Measurements from ENCODE around the gene ZBTB4. TPM values are rescaled to one million over a fixed set of nuclear protein-coding genes. Genes with fewer than 3 reads are reported as not detected.

ZBTB4 gene
- total RNA-seq, 1 donor from 2014 or later, result 84.7 TPM

DNA sequence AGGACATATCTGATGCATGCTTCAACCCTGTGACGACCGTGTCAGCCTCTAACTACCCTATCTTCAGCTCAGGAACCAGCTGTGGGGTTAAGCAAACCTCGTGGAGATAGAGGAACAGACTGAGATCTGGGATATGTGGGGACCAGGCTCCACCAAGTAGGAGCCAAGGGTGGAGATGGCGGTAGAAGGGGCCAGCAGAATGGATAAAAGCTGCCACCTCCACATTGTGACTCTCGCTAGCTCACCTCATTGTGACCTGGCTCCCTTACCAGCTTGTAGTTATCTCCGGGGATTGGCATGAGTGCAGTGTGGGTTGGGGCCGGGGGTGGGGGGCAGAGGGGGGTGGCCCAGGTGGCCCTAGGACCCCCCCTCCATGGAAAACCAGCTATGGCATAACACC is 54.1 kb downstream of the ZBTB4 start, which contains the start of gene SPEM2:
Gene SPEM2, plus strand, starts transcription at position 301 of the 400 bp plus-strand sequence. Its CDS starts 73 bp downstream, at position 374.
- Histone ChIP-seq H3K4me3 (no peak within 1 kb of the TSS), H3K27ac (no peak within 1 kb of the TSS), H3K4me1 (no peaks in the 10 kb centered on the region), H3K36me3 (no peaks in the 10 kb centered on the region), H3K9me3 (no peaks in the 10 kb centered on the region), H3K27me3 (no peaks in the 10 kb centered on the region)
- intact Hi-C loops (cut with DNase I), result no loop called here
- ATAC-seq, result no peak
- TF ChIP-seq, protein P1, sequence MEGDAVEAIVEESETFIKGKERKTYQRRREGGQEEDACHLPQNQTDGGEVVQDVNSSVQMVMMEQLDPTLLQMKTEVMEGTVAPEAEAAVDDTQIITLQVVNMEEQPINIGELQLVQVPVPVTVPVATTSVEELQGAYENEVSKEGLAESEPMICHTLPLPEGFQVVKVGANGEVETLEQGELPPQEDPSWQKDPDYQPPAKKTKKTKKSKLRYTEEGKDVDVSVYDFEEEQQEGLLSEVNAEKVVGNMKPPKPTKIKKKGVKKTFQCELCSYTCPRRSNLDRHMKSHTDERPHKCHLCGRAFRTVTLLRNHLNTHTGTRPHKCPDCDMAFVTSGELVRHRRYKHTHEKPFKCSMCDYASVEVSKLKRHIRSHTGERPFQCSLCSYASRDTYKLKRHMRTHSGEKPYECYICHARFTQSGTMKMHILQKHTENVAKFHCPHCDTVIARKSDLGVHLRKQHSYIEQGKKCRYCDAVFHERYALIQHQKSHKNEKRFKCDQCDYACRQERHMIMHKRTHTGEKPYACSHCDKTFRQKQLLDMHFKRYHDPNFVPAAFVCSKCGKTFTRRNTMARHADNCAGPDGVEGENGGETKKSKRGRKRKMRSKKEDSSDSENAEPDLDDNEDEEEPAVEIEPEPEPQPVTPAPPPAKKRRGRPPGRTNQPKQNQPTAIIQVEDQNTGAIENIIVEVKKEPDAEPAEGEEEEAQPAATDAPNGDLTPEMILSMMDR (IDR thresholded peaks at IDR 0.05), result no peak
- no peak for DNase-seq

DNA sequence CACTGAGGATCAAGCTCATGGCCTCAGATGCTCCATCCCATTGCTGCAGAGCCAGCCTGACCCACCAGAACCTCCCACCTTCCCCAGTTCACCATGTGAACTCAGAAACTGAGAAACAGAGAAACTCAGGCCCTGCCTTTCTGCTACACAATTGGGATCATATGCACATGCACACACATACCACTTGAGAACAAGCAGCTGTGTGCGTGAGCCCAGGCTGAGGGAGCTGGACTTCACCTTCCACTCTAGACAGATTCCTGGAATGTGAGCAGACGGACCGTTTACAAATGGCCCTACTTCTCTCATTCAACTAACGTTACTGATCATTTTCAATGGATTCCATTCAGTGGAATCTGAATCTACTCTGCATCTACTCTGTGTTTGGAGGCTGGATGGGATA is 55.8 kb downstream of the ZBTB4 start:
- Histone ChIP-seq H3K27me3 (no peaks in the 10 kb centered on the region), H3K4me3 (no peak overlapping the region), H3K4me1 (no peaks in the 10 kb centered on the region), H3K9me3 (no peaks in the 10 kb centered on the region), H3K36me3 (no peaks in the 10 kb centered on the region), H3K27ac (no peak overlapping the region)
- intact Hi-C loops (cut with DNase I), result no loop called here
- TF ChIP-seq, protein P1 (IDR thresholded peaks at IDR 0.05), result no peak
- DNase-seq (no peak), ATAC-seq (no peak)

DNA sequence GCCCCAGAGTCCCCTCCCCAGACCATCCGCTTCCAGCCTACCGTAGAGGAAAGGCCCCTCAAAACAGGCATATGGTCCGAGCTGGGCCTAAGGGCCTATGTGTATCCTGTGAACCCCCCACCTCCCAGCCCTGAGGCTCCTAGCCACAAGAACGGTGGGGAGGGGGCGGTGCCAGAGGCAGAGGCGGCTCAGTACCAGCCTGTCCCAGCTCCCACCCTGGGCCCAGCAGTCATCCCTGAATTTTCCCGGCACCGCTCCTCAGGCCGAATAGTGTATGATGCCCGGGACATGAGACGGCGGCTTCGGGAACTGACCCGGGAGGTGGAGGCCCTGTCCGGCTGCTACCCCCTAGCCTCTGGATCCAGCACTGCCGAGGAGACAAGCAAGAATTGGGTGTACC is 58.2 kb downstream of the ZBTB4 start:
- DNase-seq (no peak), ATAC-seq (no peak)
- no peaks in the 10 kb centered on the region for H3K27me3 ChIP-seq
- H3K4me1 ChIP-seq, result no peaks in the 10 kb centered on the region
- no peaks in the 10 kb centered on the region for H3K36me3 ChIP-seq
- no peak overlapping the region for H3K27ac ChIP-seq
- H3K4me3 ChIP-seq, result no peak overlapping the region
- intact Hi-C loops (cut with DNase I), result no loop called here
- H3K9me3 ChIP-seq, result no peaks in the 10 kb centered on the region
- TF ChIP-seq, protein P1 (IDR thresholded peaks at IDR 0.05), result no peak

DNA sequence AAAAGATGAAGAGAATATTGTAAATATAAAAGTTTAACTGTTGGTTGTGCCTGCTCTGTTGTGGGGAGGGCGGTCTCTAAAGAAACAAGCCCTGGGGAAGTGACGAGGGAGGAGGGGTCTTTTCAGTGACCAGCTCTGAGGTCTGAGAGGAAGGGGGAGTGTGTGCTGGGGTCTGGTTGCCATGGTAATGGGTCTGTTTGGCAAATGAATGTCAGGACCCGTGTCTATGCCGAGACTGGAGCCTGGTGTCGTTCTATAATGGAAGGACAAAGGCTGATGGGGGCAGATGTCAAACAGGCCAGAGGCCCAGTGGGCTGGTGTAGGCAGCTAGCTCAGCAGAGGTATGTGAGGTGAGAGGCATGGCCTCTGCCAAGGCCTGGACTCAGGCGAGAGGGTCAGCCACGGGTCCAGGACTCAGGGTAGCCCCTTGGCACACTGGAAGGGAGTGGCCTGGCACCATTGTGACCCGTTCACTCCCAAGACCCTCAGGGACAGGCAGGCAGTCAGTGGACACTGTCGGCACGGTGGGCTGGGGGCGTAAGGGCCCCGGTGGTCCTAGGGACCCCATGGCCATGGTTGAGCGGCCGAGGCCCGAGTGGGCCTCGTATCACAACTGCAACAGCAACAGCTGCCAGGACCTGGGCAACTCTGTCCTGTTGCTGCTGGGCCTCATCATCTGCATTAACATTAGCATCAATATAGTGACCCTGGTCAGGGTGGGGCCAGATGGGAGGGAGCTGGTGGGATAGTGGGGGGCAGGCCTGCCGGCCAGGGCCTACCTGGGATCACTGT is 59.4 kb downstream of the ZBTB4 start, which contains the start of gene SPEM1:
Gene SPEM1, plus strand, starts transcription at position 506 of the 792 bp plus-strand sequence. Its CDS starts 61 bp downstream, at position 567.
- intact Hi-C loops (cut with DNase I), result no loop called here
- Histone ChIP-seq H3K36me3 (no peaks in the 10 kb centered on the region), H3K27me3 (no peaks in the 10 kb centered on the region), H3K4me3 (no peak within 1 kb of the TSS), H3K4me1 (no peaks in the 10 kb centered on the region), H3K9me3 (no peaks in the 10 kb centered on the region), H3K27ac (no peak within 1 kb of the TSS)
- DNase-seq, result no peak
- no peak for ATAC-seq
- TF ChIP-seq, protein P1 (IDR thresholded peaks at IDR 0.05), result no peak

DNA sequence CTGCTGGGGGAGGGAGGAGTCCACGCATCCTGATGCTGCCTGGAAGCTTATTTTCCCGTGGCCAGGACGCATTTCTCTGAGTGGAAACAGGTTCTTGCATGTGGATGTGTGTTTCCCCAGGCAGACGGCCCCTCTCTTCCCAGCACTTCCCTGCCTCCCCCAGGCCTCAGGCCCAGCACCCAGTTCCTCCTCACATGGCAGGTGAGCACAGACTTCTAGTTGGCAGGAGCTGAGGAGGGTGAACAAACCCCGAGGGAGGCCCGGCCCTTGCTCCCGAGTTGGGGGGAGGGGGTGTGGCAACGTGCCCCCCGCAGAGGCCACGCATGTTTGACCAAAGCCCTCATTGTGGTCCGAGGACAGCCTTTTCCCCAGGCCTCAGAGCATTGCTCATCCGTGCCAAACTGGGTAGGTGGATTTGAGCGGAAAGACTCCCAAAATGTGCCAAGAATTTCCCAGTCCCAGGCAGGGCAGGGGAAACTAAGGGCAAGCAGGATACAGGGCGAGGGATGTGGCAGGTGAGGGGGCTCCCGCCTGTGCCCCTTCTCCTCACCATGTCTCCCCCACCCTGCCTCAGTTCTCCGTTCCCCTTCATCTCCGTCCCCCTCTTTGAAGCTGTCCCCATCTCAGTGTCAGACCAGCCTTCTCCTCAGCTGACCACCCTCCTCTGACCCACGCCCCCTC is 60.8 kb downstream of the ZBTB4 start:
- intact Hi-C loops (cut with DNase I), result no loop called here

More for the DNA sequence above, 60.8 kb downstream of the ZBTB4 start:
- Histone ChIP-seq H3K27me3 (no peaks in the 10 kb centered on the region), H3K4me1 (no peaks in the 10 kb centered on the region), H3K4me3 (no peak overlapping the region), H3K36me3 (no peaks in the 10 kb centered on the region), H3K27ac (no peak overlapping the region), H3K9me3 (no peaks in the 10 kb centered on the region)
- ATAC-seq, result no peak
- no peak for DNase-seq
- TF ChIP-seq, protein P1 (IDR thresholded peaks at IDR 0.05), result no peak

All from upper lobe of right lung (tissue), 1 donor.